ENCODE results near the gene TSPAN9. TPM values are rescaled to one million over a fixed set of nuclear protein-coding genes. Genes with fewer than 3 reads are reported as not detected.

TSPAN9 gene
- total and polyA plus RNA-seq, 4 donors: 17.4 to 62.9 (median 34.2) TPM

DNA sequence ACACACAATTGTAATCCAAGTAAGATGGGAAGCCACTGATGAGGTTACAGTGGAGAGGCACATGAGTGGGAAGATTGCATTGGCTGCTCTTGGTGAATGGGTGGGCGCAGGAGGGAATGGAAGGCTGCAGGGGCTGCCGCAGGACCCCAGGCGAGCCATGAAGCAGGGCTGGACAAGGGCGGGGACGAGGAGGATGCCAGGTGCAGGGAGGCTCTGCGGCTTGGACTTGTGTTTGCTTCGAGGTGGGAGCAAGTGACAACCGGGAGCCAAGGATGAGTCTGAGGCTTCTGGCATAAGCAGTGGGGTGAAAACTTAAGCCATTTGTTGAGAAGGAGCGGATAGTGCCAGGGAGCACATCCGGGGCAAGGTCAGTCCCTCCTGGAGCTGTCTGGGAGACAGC is 115.0 kb downstream of the TSPAN9 start (continued):
- TF ChIP-seq REST (IDR thresholded peaks at IDR 0.05) (no peak), NR2F2 (IDR thresholded peaks at IDR 0.05) (no peak), FOXA1 (IDR thresholded peaks at IDR 0.05) (no peak), EGR1 (IDR thresholded peaks at IDR 0.05; ENCODE audit: low read depth in 2 of 2) (no peak), SP1 (IDR thresholded peaks at IDR 0.05) (no peak), RXRA (IDR thresholded peaks at IDR 0.05) (no peak)
- TF ChIP-seq, protein P1, sequence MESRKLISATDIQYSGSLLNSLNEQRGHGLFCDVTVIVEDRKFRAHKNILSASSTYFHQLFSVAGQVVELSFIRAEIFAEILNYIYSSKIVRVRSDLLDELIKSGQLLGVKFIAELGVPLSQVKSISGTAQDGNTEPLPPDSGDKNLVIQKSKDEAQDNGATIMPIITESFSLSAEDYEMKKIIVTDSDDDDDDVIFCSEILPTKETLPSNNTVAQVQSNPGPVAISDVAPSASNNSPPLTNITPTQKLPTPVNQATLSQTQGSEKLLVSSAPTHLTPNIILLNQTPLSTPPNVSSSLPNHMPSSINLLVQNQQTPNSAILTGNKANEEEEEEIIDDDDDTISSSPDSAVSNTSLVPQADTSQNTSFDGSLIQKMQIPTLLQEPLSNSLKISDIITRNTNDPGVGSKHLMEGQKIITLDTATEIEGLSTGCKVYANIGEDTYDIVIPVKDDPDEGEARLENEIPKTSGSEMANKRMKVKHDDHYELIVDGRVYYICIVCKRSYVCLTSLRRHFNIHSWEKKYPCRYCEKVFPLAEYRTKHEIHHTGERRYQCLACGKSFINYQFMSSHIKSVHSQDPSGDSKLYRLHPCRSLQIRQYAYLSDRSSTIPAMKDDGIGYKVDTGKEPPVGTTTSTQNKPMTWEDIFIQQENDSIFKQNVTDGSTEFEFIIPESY (IDR thresholded peaks at IDR 0.05): no peak
- TF ChIP-seq, protein P2, sequence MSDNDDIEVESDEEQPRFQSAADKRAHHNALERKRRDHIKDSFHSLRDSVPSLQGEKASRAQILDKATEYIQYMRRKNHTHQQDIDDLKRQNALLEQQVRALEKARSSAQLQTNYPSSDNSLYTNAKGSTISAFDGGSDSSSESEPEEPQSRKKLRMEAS (IDR thresholded peaks at IDR 0.05): no peak

GRCh38 chr12:3193131-3193530 is 116.0 kb downstream of the TSPAN9 start:
- H3K9me3 ChIP-seq (ENCODE audit: control insufficient read depth in 4 of 4, low read length in 3 of 4): no peaks in the 10 kb centered on the region
- DNase-seq (ENCODE audit: low spot score): no peak
- no peaks in the 10 kb centered on the region for H3K27me3 ChIP-seq (ENCODE audit: control insufficient read depth in 4 of 4, insufficient read depth in 4 of 4, low read length in 3 of 4)
- H3K4me3 ChIP-seq (ENCODE audit: low read depth in 1 of 3, low read length in 3 of 3): no peak overlapping the region
- TF ChIP-seq, protein P1 (IDR thresholded peaks at IDR 0.05): no peak
- TF ChIP-seq, protein P2 (IDR thresholded peaks at IDR 0.05): no peak
- no peak for TF ChIP-seq GABPA (IDR thresholded peaks at IDR 0.05 in 1 of 2, conservative IDR thresholded peaks at IDR 0.05 in 1 of 2)
- no peak for TF ChIP-seq REST (IDR thresholded peaks at IDR 0.05)
- no peak for TF ChIP-seq FOXA1 (IDR thresholded peaks at IDR 0.05)
- TF ChIP-seq SP1 (IDR thresholded peaks at IDR 0.05): no peak
- TF ChIP-seq NR2F2 (IDR thresholded peaks at IDR 0.05): no peak
- no peak for TF ChIP-seq EGR1 (IDR thresholded peaks at IDR 0.05; ENCODE audit: low read depth in 2 of 2)
- no peak for TF ChIP-seq FOXA2 (IDR thresholded peaks at IDR 0.05)
- TF ChIP-seq JUND (IDR thresholded peaks at IDR 0.05): no peak
- TF ChIP-seq HNF4A (conservative IDR thresholded peaks at IDR 0.05): no peak
- TF ChIP-seq, protein P3, sequence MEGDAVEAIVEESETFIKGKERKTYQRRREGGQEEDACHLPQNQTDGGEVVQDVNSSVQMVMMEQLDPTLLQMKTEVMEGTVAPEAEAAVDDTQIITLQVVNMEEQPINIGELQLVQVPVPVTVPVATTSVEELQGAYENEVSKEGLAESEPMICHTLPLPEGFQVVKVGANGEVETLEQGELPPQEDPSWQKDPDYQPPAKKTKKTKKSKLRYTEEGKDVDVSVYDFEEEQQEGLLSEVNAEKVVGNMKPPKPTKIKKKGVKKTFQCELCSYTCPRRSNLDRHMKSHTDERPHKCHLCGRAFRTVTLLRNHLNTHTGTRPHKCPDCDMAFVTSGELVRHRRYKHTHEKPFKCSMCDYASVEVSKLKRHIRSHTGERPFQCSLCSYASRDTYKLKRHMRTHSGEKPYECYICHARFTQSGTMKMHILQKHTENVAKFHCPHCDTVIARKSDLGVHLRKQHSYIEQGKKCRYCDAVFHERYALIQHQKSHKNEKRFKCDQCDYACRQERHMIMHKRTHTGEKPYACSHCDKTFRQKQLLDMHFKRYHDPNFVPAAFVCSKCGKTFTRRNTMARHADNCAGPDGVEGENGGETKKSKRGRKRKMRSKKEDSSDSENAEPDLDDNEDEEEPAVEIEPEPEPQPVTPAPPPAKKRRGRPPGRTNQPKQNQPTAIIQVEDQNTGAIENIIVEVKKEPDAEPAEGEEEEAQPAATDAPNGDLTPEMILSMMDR (IDR thresholded peaks at IDR 0.05; ENCODE audit: low read depth, low read length, missing input control): no peak
- no peak for TF ChIP-seq RAD21 (IDR thresholded peaks at IDR 0.05)
- no peak for TF ChIP-seq TAF1 (conservative IDR thresholded peaks at IDR 0.05)
- TF ChIP-seq RXRA (IDR thresholded peaks at IDR 0.05): no peak
- no peak for TF ChIP-seq YY1 (IDR thresholded peaks at IDR 0.05)
- TF ChIP-seq HNF4G (IDR thresholded peaks at IDR 0.05): no peak
- TF ChIP-seq ATF3 (IDR thresholded peaks at IDR 0.05): no peak
- H3K9ac ChIP-seq (ENCODE audit: low read depth in 1 of 2, low read length in 2 of 2): no peak overlapping the region
- peaks cover 2 to 40% (median 21%) of the 10 kb centered on the region in 4 donors for H3K4me1 ChIP-seq (ENCODE audit: control insufficient read depth in 4 of 4, insufficient read depth in 4 of 4, low read length in 3 of 4)
- 94% methylated on average over 7 of the region's 7 CpGs for WGBS
- no peak overlapping the region for H3K27ac ChIP-seq (ENCODE audit: low read depth in 1 of 2, low read length in 2 of 2)
- no peaks in the 10 kb centered on the region for H3K36me3 ChIP-seq (ENCODE audit: control insufficient read depth in 4 of 4, insufficient read depth in 3 of 4, low read depth in 1 of 4, low read length in 3 of 4)

Measured in liver (tissue), 9 donors.